Measurements from ENCODE around the gene CCND1. TPM values are rescaled to one million over a fixed set of nuclear protein-coding genes. Genes with fewer than 3 reads are reported as not detected.

CCND1 gene
- total RNA-seq, 1 experiment from 2014 or later: 106 TPM

GRCh38 chr11:69682681-69683326 is 41.8 kb downstream of the CCND1 start:
- Mint-ChIP-seq H3K4me3 (ENCODE audit: unreplicated experiment) (no peak overlapping the region), H3K27ac (ENCODE audit: low read depth, unreplicated experiment) (no peak overlapping the region), H3K4me1 (ENCODE audit: insufficient read depth, unreplicated experiment) (no peaks in the 10 kb centered on the region), H3K27me3 (ENCODE audit: insufficient read depth, unreplicated experiment) (no peaks in the 10 kb centered on the region), H3K36me3 (ENCODE audit: insufficient read depth, unreplicated experiment) (peaks cover 6% of the 10 kb centered on the region), H3K9me3 (ENCODE audit: unreplicated experiment) (no peaks in the 10 kb centered on the region)
- no peak for DNase-seq (ENCODE audit: unreplicated experiment)
- intact Hi-C loops (cut with micrococcal nuclease): loop anchor here (10.0 kb wide), 1 partner anchor 232 kb away; no protein-coding TSS in a partner anchor
- CTCF ChIA-PET: interaction anchor here (0.6 to 2.1 kb wide), 3 partner anchors 207 to 1038 kb away, joined by 3 to 9 read pairs (median 3); no protein-coding TSS in a partner anchor
- TF ChIP-seq CTCF (IDR thresholded peaks at IDR 0.05; ENCODE audit: unreplicated experiment): no peak
- POLR2A ChIA-PET: interaction anchor here (0.8 to 1.1 kb wide), 2 partner anchors 12 to 25 kb away, joined by 3 read pairs; no protein-coding TSS in a partner anchor
- BruUV-seq (replicated peaks): no TSS peak

GRCh38 chr11:69683764-69684333 is 42.9 kb downstream of the CCND1 start:
- no peak overlapping the region for H3K4me3 Mint-ChIP-seq (ENCODE audit: unreplicated experiment)
- H3K36me3 Mint-ChIP-seq (ENCODE audit: insufficient read depth, unreplicated experiment): peaks cover 6% of the 10 kb centered on the region
- no peaks in the 10 kb centered on the region for H3K27me3 Mint-ChIP-seq (ENCODE audit: insufficient read depth, unreplicated experiment)
- no peak overlapping the region for H3K27ac Mint-ChIP-seq (ENCODE audit: low read depth, unreplicated experiment)
- no TSS peak for BruUV-seq (replicated peaks)
- peak; percentile 45 for DNase-seq (ENCODE audit: unreplicated experiment)
- intact Hi-C loops (cut with micrococcal nuclease): loop anchor here (10.0 kb wide), 1 partner anchor 231 kb away; no protein-coding TSS in a partner anchor
- H3K4me1 Mint-ChIP-seq (ENCODE audit: insufficient read depth, unreplicated experiment): peaks cover 7% of the 10 kb centered on the region
- H3K9me3 Mint-ChIP-seq (ENCODE audit: unreplicated experiment): no peaks in the 10 kb centered on the region
- POLR2A ChIA-PET: no interaction called here
- TF ChIP-seq CTCF (IDR thresholded peaks at IDR 0.05; ENCODE audit: unreplicated experiment): peak; percentile 66
- CTCF ChIA-PET: interaction anchor here (0.6 to 2.1 kb wide), 6 partner anchors 14 to 512 kb away, joined by 3 to 13 read pairs (median 6); no protein-coding TSS in a partner anchor

- BruUV-seq (replicated peaks): no TSS peak
- ChIA-PET POLR2A (no interaction called here), CTCF (interaction anchor here (0.7 to 2.1 kb wide), 9 partner anchors 199 to 589 kb away, joined by 3 to 13 read pairs (median 5); no protein-coding TSS in a partner anchor)
- no peak for DNase-seq (ENCODE audit: unreplicated experiment)
- Mint-ChIP-seq H3K27me3 (ENCODE audit: insufficient read depth, unreplicated experiment) (no peaks in the 10 kb centered on the region), H3K4me1 (ENCODE audit: insufficient read depth, unreplicated experiment) (peaks cover 7% of the 10 kb centered on the region), H3K36me3 (ENCODE audit: insufficient read depth, unreplicated experiment) (peaks cover 6% of the 10 kb centered on the region), H3K9me3 (ENCODE audit: unreplicated experiment) (no peaks in the 10 kb centered on the region), H3K27ac (ENCODE audit: low read depth, unreplicated experiment) (no peak overlapping the region), H3K4me3 (ENCODE audit: unreplicated experiment) (no peak overlapping the region)
- TF ChIP-seq CTCF (IDR thresholded peaks at IDR 0.05; ENCODE audit: unreplicated experiment): no peak
- intact Hi-C loops (cut with micrococcal nuclease): loop anchor here (5.0 to 10.0 kb wide), 3 partner anchors 118 to 230 kb away; no protein-coding TSS in a partner anchor
Measured at GRCh38 chr11:69684651-69685050, 43.7 kb downstream of the CCND1 start.

GRCh38 chr11:69685348-69685747 is 44.4 kb downstream of the CCND1 start:
- no peak for TF ChIP-seq CTCF (IDR thresholded peaks at IDR 0.05; ENCODE audit: unreplicated experiment)
- Mint-ChIP-seq H3K27me3 (ENCODE audit: insufficient read depth, unreplicated experiment) (no peaks in the 10 kb centered on the region), H3K36me3 (ENCODE audit: insufficient read depth, unreplicated experiment) (peaks cover 6% of the 10 kb centered on the region), H3K4me1 (ENCODE audit: insufficient read depth, unreplicated experiment) (peaks cover 7% of the 10 kb centered on the region), H3K27ac (ENCODE audit: low read depth, unreplicated experiment) (no peak overlapping the region), H3K4me3 (ENCODE audit: unreplicated experiment) (no peak overlapping the region), H3K9me3 (ENCODE audit: unreplicated experiment) (no peaks in the 10 kb centered on the region)
- ChIA-PET POLR2A (interaction anchor here (0.6 kb wide), 1 partner anchor 92 kb away, joined by 4 read pairs; no protein-coding TSS in a partner anchor), CTCF (interaction anchor here (0.6 to 1.8 kb wide), 17 partner anchors 10 to 504 kb away, joined by 3 to 13 read pairs (median 3); no protein-coding TSS in a partner anchor)
- no peak for DNase-seq (ENCODE audit: unreplicated experiment)
- no TSS peak for BruUV-seq (replicated peaks)
- intact Hi-C loops (cut with micrococcal nuclease): loop anchor here (5.0 to 10.0 kb wide), 3 partner anchors 117 to 229 kb away; no protein-coding TSS in a partner anchor
